ENCODE data around the gene SLC8A1.

SLC8A1 gene

GRCh38 chr2:40299781-40300180, 152.1 kb downstream of the SLC8A1 start:
- no peak for DNase-seq

- no peak for DNase-seq
Measured at GRCh38 chr2:40299173-40299572, 152.7 kb downstream of the SLC8A1 start.

- no peak for DNase-seq
Measured at GRCh38 chr2:40298026-40298425, 153.9 kb downstream of the SLC8A1 start.

GRCh38 chr2:40292291-40292690, 159.6 kb downstream of the SLC8A1 start:
- no peak for DNase-seq

GRCh38 chr2:40289771-40290404, 162.0 kb downstream of the SLC8A1 start:
- DNase-seq, result no peak

- no peak for DNase-seq
Measured at GRCh38 chr2:40287773-40288172, 164.1 kb downstream of the SLC8A1 start.

- no peak for DNase-seq
Measured at GRCh38 chr2:40287195-40287594, 164.7 kb downstream of the SLC8A1 start.

GRCh38 chr2:40286721-40287120, 165.2 kb downstream of the SLC8A1 start:
- DNase-seq, result no peak

GRCh38 chr2:40285391-40285790, 166.5 kb downstream of the SLC8A1 start:
- DNase-seq, result no peak

GRCh38 chr2:40284797-40285196, 167.1 kb downstream of the SLC8A1 start:
- no peak for DNase-seq

- DNase-seq, result no peak
Measured at GRCh38 chr2:40283111-40283909, 168.6 kb downstream of the SLC8A1 start.

- DNase-seq, result no peak
Measured at GRCh38 chr2:40282428-40282827, 169.5 kb downstream of the SLC8A1 start.

GRCh38 chr2:40281021-40281940, 170.6 kb downstream of the SLC8A1 start:
- no peak for DNase-seq

- no peak for DNase-seq
Measured at GRCh38 chr2:40279482-40279881, 172.4 kb downstream of the SLC8A1 start.

GRCh38 chr2:40279001-40279400, 172.9 kb downstream of the SLC8A1 start:
- DNase-seq, result no peak

- no peak for DNase-seq
Measured at GRCh38 chr2:40276076-40276475, 175.8 kb downstream of the SLC8A1 start.

GRCh38 chr2:40274270-40274669, 177.6 kb downstream of the SLC8A1 start:
- no peak for DNase-seq

- no peak for DNase-seq
Measured at GRCh38 chr2:40273734-40274182, 178.1 kb downstream of the SLC8A1 start.

- DNase-seq, result no peak
Measured at GRCh38 chr2:40271094-40271493, 180.8 kb downstream of the SLC8A1 start.

GRCh38 chr2:40270372-40270771, 181.5 kb downstream of the SLC8A1 start:
- DNase-seq, result no peak

- no peak for DNase-seq
Measured at GRCh38 chr2:40268566-40268965, 183.3 kb downstream of the SLC8A1 start.

GRCh38 chr2:40266201-40266600, 185.7 kb downstream of the SLC8A1 start:
- DNase-seq, result no peak

- DNase-seq, result no peak
Measured at GRCh38 chr2:40265602-40266001, 186.3 kb downstream of the SLC8A1 start.

All from NCI-H187 treated with DMSO at 0.1 percent for 48 hours (cell line).